Transverse colon (tissue), 4 donors: ENCODE data around the gene UROC1.

Experiments
- POLR2A ChIP-seq: fragments of 450-650 bp; IDR thresholded peaks from one replicate; pipeline ENCODE4 v1.6.1; 2016; ENCODE audit warnings: antibody characterized with exemption, mild to moderate bottlenecking, moderate library complexity
- POLR2AphosphoS5 ChIP-seq, 3 donors: sonication (generic); formaldehyde crosslinking; IDR thresholded peaks; one replicate each; pipeline ENCODE4 v1.6.1; 2016; ENCODE audit warnings: antibody characterized with exemption in 3 of 3
- TF ChIP-seq, protein P1 (sequence below), 5 experiments: fragments of 200-600 bp in 3 of 5; fragments of 450-650 bp in 2 of 5; sonication (generic) in 3 of 5; IDR thresholded peaks; 1 replicate in 2 of 5; 2 replicates in 3 of 5; pipeline ENCODE4 v1.5.1; 2016 to 2017; ENCODE audit warnings: antibody characterized with exemption in 5 of 5, inconsistent platforms in 3 of 5, mild to moderate bottlenecking in 2 of 5, moderate library complexity in 1 of 5

DNA sequence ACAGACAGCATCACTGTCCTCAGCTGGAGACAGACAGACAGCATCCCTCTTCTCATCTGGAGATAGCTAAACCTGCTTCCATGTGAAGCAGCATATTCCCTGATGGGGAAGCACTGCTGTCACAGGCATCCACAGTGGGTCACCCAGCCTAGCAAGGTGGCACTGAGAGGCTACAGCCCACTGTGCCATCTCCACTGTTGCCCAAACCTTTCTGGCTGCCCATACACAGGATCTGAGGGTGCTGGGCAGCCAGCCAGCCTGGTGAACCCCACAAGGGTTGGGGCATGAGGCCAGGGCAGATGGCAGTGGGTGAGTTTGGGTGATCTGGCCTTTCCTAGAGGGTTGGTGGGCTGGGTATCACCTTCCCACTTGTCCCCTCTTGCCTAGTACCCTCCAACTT is 18.1 kb upstream of the UROC1 start:
- TF ChIP-seq, protein P1, sequence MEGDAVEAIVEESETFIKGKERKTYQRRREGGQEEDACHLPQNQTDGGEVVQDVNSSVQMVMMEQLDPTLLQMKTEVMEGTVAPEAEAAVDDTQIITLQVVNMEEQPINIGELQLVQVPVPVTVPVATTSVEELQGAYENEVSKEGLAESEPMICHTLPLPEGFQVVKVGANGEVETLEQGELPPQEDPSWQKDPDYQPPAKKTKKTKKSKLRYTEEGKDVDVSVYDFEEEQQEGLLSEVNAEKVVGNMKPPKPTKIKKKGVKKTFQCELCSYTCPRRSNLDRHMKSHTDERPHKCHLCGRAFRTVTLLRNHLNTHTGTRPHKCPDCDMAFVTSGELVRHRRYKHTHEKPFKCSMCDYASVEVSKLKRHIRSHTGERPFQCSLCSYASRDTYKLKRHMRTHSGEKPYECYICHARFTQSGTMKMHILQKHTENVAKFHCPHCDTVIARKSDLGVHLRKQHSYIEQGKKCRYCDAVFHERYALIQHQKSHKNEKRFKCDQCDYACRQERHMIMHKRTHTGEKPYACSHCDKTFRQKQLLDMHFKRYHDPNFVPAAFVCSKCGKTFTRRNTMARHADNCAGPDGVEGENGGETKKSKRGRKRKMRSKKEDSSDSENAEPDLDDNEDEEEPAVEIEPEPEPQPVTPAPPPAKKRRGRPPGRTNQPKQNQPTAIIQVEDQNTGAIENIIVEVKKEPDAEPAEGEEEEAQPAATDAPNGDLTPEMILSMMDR (IDR thresholded peaks at IDR 0.05), result no peak
- TF ChIP-seq POLR2AphosphoS5 (IDR thresholded peaks at IDR 0.05) (no peak), POLR2A (no peak)
